HG02970 (cell line): ENCODE results near the gene XRN2.

Experiments used
- ATAC-seq: cut with Tn5 transposase; IDR thresholded peaks from one replicate; pipeline ENCODE4 v1.9.1; 2021; ENCODE audit warnings: mild to moderate bottlenecking, moderate library complexity, moderate number of reproducible peaks; ENCODE audit not compliant: unreplicated experiment, low FRiP score

Gene XRN2

DNA sequence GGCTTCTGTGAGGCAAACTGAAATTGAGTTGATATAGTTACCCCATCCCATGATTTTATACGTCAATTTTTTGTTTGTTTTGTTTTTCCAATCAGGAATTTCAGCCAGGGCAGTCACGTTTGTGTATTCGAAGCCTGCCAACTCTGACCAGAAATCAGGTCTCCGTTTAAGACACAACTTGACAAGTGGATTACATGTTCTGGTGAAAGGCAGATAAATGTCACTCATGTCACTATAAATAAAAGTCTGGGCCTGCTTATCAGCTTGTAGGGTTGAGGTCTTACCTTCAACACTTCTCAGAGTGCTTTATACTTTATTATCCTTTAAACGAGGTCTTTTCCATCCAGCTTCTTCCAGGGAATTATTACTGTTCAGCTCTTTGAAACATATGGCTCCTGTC, 8.4 kb upstream of the XRN2 start:
- no peak for ATAC-seq

DNA sequence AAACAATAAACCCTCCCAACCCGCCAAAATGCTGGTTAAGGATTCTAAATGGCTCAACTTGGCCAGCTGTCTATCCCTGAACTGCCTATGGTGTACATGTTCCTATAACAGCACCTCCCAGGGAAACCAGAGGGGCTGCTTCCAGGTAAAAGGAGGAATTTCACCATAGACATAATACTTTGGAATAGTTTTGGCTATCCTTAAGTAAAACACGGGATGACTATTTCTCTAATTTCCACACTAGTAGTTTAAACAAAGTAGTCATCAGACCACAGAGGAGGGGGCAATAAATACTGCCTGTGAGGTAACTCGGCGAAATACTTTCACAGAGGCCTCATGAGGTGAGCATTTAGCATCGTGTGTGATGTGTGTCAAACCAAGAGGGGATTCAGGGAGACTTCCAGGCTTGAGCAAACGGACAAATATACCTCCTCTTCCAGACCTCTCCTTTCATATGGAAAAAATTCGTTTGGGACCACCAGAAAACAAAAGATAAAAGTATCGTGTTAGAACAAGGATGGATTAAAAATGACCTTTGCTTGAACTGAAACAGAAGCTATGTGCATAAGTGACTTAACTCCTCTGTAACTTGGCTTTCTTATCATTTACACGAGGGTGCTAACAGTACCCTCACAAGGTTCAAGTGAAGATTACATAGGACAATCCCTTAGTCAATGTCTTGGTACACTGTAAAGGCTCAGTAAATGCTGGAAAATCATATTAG, 1.0 kb upstream of the XRN2 start:
- no peak for ATAC-seq

DNA sequence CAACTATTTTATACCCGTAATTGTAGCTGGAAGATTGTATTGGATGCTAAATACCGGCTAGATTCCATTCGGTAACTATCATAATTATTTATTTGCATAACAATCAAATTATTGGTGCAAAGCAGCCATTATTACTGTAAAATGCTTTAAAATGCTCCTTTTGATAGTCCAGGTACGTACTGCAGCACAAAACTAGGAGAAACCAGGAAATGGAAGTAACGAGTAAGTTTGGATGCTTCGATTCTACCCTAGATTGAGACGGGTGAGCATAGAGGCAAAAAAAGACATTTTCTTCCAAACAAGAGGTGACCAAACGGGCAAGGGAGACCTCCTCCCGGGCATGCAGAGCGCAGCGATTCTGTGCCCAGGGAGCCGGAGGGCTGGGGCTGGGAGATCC, 469 bp upstream of the XRN2 start:
- no peak for ATAC-seq

- ATAC-seq, result peak; percentile 18
Measured at GRCh38 chr20:21303872-21304586, 898 bp downstream of the XRN2 start.

GRCh38 chr20:21308340-21308739, 5.2 kb downstream of the XRN2 start:
- ATAC-seq, result no peak

GRCh38 chr20:21309678-21310467, 6.7 kb downstream of the XRN2 start:
- no peak for ATAC-seq

GRCh38 chr20:21312813-21313474, 9.8 kb downstream of the XRN2 start:
- ATAC-seq, result no peak

DNA sequence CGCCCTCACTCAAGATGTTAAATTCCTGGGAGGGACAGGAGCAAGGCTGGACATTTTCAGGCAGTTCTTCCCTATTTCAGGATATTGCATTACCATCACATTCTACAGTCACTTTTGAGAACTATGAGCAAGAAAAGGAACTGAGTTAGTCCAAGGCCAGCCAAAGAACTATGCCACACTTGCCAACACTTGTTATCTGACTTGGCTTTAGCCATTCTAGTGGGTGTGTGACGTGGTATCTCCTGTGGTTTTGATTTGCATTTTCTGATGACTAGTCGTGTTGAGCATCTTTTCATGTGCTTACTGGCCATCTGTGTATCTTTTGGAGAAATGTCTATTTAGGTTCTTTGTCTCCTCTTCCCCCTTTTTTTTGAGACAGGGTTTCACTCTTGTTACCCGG, 12.0 kb downstream of the XRN2 start:
- ATAC-seq, result no peak

GRCh38 chr20:21322083-21322710, 19.1 kb downstream of the XRN2 start:
- no peak for ATAC-seq

DNA sequence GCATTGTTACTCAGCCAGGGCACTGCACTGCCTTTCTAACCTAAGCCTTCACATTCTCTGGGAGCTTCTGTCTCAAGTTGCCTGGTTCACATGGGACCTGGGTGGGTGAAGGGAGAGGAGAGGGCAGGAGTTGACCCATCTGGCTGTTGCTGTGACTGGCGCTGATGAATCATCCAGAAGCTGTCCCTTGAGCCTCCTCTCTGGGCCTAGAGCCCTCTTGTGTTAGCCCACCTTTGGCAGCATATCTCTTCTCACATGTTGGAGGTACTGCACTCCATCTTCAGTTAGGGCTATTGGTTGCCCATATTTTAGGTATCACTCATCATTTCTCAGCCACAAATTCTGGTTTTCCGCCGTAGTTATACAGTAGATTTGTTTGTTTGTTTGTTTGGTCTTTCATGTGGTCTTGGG, 19.8 kb downstream of the XRN2 start:
- ATAC-seq, result no peak

GRCh38 chr20:21323640-21324039, 20.5 kb downstream of the XRN2 start:
- no peak for ATAC-seq

- ATAC-seq, result no peak
Measured at GRCh38 chr20:21324126-21324525, 21.0 kb downstream of the XRN2 start.

DNA sequence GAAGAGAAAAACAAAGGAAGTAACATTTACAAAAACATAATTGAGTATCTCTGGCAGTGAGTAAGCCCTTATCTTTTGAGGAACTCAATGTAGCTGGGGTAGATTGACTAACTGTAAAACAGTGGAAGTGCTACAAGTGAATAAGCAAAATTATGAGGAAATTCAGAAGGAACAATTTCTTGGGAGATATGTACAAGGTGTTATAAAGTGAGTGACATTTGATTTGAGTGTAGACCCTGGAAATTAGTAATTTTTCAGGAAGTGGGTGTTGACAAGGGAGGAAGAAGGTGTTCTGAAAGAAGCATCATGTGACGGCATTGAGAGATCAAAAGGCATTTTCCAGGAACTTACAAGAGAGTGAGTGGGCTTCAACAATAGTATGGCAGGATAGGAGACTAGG, 22.2 kb downstream of the XRN2 start:
- ATAC-seq, result no peak

GRCh38 chr20:21326700-21327099, 23.6 kb downstream of the XRN2 start:
- ATAC-seq, result no peak

DNA sequence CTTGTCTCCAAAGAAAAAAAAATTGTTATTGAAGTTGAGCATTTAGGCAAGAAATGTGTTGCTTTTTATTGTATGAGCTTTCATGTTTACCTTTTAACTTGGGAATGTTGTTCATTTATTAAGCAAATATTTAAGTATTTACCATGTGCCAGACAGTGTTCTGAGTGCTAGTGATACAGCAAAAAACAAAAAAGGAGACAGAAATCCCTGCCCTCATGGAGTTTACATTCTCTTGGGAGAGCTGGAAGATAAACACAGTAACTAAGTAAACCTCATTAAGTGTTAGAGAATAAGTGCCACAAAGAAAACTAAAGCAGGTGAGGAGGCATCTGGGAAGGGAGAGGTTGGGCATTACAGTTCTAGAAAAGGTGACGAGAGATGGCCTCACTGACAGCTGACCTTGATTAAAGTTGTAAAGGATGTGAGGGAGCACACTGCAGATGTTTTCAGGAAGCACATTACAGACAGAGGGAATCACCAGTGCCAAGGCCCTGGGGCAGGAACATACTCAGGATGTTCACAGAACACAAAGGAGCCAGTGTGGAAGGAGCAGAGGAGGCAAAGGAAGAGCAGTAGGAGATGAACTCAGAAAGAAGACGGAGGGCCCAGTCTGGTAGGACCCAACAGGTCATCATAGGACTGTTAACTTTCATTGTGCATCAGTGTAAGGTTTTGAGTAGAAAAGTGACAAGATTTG, 33.5 kb downstream of the XRN2 start:
- ATAC-seq, result no peak

DNA sequence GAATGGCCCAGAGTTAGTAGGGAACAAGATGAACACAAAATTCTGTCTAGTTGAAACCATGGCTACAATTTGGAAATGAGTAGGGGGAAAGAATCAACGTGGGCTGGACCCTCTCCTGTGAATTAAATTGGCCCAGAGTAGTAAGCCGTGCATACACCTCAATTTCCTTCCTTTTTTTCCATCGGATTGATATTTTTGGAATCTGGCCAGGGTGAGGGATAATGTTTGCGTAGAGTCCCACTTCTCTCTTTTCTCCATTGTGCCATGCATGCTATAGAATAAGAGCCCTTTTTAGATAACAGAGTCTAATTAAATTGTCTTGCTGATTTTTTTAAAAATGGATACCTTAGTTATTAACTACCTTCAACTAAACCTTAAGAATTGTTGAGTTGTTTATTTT, 35.2 kb downstream of the XRN2 start:
- no peak for ATAC-seq

GRCh38 chr20:21339499-21339898, 36.4 kb downstream of the XRN2 start:
- no peak for ATAC-seq

DNA sequence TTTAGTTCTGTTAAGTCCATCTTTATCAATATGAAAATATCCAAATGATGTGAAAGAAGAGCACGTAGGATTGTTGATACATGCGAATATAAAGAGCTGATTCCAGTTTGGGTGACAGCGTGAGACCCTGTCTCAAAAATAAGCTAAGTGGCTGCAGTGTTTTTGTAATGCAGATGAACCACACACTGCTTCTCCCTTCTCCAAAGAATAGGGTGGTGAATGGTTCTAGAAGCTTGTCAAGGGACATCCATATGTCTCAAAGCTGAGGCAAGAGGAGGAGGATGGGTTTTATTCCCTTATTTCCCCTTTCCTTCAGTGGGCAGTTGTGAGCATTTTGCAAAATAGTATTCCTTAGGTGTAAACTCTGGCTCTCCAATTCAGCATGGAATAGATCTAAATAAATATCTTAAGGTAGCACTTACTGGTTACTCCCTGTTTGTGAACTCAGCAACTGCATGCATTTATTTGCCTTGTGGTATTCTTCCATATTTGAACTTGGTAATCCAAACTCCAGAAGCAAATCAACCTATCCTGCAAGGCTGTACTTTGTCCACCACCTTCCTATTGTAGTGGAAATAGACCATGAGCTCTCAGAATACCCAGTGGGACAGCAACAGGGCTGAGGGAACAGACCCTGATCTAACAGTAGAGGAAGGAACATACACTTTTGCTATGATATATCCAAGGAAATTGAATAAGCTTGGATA, 38.0 kb downstream of the XRN2 start:
- no peak for ATAC-seq

DNA sequence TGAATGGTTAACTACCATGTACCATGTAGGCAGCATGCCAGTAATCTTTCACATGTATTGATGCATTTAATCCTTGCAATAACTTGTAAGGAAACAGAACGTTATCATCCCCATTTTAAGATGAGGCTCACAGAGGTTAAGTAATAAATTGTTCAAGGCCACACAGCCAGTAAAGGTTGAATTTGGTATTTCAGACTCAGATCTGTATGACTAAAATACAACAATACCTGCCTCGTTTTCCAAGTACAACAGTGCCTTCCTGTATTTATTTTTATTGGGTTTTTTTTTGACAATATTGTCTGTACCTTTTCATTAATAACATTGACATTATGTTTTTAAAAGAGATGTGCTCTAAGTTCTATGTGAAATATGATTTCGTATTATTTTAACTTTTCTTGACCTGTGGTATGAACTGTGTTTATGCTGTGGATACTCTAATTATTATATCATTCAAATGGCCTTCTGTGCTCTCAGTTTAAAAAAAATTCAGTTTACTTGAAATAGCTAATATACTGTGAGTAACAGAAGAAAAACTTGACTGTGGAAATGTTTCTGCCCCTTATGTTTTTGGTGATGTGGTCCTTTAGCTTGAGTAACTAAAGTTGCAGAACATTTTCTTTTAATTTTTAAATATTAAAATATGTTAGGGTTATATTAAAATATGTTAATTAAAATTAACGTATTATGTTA, 39.7 kb downstream of the XRN2 start:
- no peak for ATAC-seq
